NCI-H1930 (cell line): Measurements from ENCODE around the gene DBP.
A peak's percentile ranks its signal among the peaks of the same experiment; 100 is the strongest.

Source experiments
- DNase-seq, 2 experiments: peaks; one replicate each; lab custom pipeline; 2025; lab: John Stamatoyannopoulos, UW

The DBP gene

GRCh38 chr19:48627201-48627864, 9.8 kb downstream of the DBP start:
- no peak for DNase-seq

DNA sequence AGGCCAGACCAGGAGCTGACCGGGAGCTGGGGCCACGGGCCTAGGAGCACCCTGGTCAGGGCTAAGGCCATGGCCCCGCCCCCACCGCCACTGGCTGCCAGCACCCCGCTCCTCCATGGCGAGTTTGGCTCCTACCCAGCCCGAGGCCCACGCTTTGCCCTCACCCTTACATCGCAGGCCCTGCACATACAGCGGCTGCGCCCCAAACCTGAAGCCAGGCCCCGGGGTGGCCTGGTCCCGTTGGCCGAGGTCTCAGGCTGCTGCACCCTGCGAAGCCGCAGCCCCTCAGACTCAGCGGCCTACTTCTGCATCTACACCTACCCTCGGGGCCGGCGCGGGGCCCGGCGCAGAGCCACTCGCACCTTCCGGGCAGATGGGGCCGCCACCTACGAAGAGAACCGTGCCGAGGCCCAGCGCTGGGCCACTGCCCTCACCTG, 11.3 kb downstream of the DBP start:
- no peak for DNase-seq

DNA sequence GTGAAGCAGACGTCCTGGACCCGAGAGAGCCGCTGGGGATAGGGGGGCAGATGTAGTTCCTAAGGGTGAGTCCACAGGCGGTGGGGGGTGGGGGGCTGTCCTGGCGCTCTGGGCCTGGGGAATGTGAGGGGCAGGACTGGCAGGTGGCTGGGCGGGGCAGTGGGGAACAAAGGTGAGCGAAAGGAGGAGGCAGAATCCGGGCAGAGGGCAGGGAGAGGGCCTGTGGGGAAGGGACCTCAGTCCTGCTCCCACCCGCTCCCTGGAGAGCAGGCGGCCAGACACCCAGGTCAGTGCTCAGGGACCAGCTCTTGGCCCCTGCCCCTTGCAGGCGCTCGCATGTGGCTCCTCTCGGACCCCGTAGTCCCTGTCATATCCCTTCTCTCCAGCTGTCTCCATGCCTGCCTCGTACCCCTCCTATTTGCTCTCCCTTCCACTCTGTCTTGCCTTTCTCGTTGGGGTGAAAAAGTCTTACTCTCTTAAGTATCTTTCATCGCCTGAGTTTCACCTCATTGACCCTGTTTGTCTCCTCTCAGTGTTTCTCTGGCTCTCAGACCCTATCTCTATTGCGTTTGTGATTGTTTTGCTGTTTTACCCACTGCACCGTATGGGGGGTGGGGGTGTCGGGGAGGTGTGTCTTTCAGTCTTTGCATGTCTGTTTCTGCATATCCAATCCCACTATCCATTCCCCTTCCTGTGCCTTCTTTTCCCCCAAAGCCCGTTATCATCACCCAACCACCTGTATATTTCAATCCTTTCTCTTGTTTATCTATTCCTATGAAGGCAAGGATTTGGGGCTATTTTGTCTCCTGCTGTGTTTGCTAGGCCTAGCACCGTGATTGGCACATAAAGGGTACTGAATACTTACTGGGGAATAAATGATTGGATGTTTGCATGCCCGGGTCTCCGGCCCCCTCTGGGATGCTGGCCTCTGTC, 12.1 kb downstream of the DBP start:
- DNase-seq: no peak

DNA sequence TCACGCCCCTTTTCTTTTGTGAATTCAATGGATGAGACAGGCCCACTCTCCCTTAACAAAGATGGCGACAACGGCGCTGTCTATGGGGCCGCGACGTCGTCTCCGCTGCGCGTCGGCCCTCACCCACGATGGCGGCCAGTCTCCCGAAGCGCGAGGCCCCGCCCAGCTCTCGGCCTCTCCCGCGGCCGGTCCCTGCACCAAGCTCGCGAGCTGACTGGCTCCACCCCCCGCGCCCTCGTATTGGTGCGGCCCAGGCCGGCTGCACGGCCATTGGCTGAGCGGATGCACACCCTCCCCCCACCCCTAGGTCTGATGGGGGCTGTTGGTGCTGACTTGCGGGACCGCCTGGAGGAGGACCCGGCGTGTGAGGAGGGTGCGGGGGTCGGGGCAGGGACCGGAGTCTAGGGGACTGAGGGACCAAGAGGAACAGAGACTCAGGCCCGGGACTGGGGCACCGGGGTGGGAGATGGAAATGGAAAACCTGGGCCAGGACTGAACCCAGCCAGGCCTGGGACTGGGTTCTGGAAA, 13.0 kb downstream of the DBP start:
- peak; percentile 98 to 99 for DNase-seq

DNA sequence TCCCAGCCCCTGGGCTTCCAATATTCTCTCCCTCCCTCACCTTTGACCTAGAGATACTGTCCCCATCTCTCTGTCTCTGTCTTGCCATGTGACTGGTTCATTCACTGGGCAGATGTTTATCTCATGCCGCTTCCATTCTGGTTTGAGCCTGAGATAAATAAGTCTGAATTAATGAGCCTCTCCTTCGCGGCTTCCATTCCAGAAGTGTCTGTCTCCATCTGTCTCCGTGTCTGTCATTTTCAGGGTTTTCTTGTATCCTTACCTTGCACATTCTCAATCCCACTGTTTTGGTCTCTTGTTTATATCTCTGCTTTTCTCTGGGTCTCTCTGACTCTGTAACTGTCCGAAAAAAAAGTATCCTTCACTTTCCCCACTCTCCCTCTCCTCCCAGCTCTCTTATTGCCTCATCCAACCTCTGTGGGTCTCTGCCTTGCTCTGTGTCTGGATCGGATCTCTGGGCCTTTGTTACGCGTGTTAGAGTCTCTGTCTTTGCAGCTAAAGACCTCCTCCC, 13.6 kb downstream of the DBP start:
- DNase-seq: no peak

GRCh38 chr19:48619692-48620585, 17.2 kb downstream of the DBP start:
- no peak for DNase-seq

GRCh38 chr19:48618916-48619691, 18.1 kb downstream of the DBP start, which contains the start of the genes RPL18 and SPHK2:
Gene RPL18, minus strand, starts transcription at chr19:48619178. Its CDS starts 35 bp downstream, at chr19:48619143.
Gene SPHK2, plus strand, starts transcription at chr19:48619506. Its CDS starts 1,009 bp downstream, at chr19:48620515.
- DNase-seq: peak; percentile 99 to 100

GRCh38 chr19:48618278-48618915, 18.8 kb downstream of the DBP start:
- no peak for DNase-seq

DNA sequence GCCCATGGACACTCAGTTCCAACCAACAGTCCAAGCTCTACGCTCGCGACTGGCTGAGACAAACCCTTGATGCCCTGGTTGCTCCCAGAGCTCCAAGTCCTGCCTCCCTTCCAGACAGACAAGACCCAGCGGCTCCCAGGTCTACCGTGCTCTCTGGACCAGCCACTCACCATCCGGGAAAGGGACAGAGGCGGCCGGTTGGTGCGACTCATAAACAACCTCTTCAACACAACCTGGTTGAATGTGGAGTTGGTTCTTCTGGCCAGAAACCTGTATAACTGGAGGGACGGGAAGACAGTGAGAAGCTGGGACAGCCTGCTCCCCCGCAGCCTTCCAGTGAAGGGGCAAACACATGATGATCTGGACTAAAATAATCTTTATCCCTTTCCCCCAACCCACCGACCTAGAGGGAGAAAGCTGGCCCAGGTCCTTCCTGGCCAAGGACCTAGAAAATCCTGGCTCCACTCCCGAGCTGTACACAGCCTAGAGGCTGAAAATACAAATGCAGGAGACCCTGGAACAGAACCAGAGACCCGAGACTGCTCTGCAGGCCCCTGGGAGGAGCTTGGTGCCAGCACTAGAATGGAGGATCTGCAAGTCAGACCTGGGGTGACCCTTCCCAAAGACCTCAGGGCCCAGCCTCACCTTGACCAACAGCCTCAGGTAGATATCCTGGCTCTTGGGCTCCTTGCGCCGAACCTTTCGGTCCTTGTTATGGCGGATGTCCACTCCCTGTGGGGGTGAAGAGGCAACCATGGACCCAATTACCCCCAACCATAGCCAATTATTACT, 19.8 kb downstream of the DBP start:
- DNase-seq: no peak

DNA sequence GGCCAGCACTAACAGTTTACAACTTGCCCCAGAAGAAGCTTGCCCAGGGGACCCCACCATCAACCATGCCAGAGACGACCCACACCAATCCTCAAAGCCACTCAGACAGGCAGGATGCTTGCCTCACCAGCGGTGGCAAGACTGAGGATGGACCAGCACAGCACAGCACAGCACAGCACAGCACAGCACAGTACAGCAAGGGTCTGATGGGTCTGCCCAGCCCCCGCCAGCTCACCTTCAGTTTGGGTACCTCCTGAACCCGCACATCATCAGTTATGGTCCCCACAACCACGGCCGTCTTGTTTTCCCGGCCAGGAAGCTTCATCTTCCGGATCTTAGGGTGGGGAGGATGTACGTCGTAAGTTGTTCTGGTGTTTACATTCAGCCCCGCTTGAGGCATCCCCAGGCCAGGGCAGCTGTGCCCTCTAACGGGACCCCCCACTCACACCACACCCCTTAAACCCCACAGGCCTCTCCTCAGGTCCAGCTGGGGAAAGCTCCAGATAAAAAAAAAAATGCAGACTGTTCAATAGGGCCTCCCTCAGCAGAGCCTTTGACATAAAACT, 20.6 kb downstream of the DBP start:
- no peak for DNase-seq

GRCh38 chr19:48616041-48616436, 21.1 kb downstream of the DBP start:
- no peak for DNase-seq

GRCh38 chr19:48615231-48616040, 21.7 kb downstream of the DBP start:
- DNase-seq: no peak

DNA sequence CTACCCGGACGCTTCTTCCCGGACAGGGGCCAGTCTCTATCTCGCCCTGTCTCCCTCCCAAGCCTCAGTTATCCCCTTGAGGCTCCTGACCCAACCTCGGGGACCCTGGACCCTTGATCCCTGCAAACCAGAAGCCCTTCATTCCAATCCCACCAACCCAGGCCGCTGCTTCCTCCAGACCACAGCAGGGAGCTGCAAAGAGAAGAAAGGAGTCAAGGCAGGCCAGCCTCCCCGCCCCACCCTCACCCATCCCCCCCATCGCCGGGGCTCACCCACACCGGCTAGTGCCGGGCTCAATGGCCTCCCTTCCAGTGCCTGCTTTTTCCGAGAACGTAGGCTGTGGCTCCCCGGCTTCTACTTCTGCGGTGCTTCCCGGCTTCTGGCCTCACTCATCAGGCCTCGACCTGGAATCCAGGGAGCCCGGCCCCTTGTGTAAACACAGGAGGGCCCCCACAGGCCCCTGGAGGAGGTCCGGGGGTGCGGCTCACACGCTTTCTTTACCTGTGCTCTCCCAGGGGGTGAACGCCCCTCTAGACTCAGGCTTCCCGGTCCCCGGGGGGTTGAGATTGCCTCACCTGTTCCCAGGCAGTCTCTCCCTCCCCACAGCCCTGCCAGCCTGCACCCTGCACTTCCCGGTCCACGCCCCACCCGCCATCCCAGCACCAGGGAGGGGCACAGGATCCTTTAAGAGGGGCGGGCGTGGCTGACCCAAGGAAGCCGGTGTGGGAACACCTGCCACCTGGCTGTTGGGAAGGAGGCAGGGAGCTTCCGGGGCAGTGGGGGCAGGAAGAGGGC, 22.5 kb downstream of the DBP start, which contains the start of gene FAM83E:
TSS of gene FAM83E (minus strand) at position 641 of the 795 bp plus-strand sequence. CDS start 1,704 bp downstream, outside the sequence.
- no peak for DNase-seq

- no peak for DNase-seq
These were observed 23.2 kb downstream of the DBP start for GRCh38 chr19:48613852-48614435.

DNA sequence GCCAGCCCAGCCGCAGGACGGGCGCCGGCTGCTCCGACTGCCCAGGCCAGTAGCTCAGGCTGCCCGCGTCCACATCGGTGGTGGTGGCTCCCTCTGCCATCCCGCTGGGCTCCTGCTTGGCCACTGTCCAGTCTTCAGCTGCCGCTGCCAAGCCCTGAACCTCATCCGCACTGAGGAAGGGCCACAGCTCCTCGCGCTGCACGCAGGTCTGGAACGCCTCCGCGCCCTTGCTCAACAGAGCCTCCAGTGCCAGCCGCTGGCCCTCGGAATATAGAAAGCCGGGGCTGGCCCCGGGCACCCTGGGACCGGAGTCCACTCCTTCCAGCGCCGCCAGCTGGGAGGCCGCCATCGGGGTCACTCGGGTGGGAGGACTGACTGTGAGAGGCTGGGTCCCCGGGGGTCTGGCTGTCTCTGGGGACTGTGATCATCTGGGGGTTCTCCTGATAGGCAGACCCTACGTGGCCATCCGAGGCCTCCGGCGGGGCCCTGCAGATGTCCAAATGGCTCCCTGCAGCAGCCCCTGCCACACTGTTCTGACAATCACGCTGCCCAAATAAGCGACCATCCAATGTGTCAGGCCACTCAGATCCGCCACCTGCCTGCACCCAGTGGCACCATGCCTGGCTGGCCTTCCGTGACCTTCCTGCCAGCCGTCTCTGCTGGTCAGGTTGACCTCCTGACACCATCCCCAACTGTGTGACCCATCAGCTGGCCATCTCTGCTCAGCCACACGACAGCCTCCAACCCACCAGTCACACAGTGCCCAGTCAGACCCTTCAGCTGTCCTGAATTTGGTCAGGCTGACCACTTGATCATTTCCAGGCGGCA, 23.9 kb downstream of the DBP start:
- no peak for DNase-seq

DNA sequence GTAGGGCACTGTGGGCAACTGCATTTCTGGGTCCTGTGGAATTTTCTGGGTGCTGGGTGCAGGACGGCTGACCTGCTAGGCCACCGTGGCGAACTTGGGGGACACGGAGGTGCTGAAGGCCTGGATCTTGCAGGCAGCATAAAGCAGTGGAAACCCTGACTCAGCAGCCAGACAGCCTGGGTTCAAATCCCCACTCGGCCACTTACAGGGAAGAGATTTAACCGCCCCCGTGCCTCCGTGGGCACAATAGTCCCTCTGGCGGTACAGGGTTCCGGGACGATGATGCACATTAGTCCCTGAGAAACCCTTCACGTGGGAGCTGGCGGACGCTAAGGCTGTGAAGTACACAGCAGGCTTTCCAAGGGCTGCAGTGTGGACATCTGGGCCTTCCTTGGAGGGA, 25.3 kb downstream of the DBP start:
- DNase-seq: no peak
